ENCODE data around the gene STRA6. TPM values are rescaled to one million over a fixed set of nuclear protein-coding genes. Genes with fewer than 3 reads are reported as not detected.

STRA6 gene
- polyA plus RNA-seq, 1 of the 3 experiments (the other 2 are of a cell fraction) = 27.9 TPM

GRCh38 chr15:74231475-74231874 lies 28.9 kb upstream of the STRA6 start:
- H3K4me1 ChIP-seq (ENCODE audit: control insufficient read depth in 1 of 2, insufficient read depth in 2 of 2, low read depth in 1 of 2, low read length in 1 of 2) = peaks cover 35 to 70% of the 10 kb centered on the region in 2 experiments
- POLR2A ChIA-PET = no interaction called here
- H3K27me3 ChIP-seq (ENCODE audit: insufficient read depth) = no peaks in the 10 kb centered on the region
- 94% methylated on average over 10 of the region's 10 CpGs for WGBS (ENCODE audit: low lambda C conversion rate)
- no peak overlapping the region for H3K9ac ChIP-seq
- H3K4me3 ChIP-seq (ENCODE audit: low read depth in 2 of 2, low read length in 1 of 2) = no peak overlapping the region
- CTCF ChIA-PET = interaction anchor here (1.0 to 5.4 kb wide), 8 partner anchors 8 to 102 kb away, joined by 3 to 35 read pairs (median 4); no protein-coding TSS in a partner anchor
- no peaks in the 10 kb centered on the region for H3K9me2 ChIP-seq
- H2AFZ ChIP-seq (ENCODE audit: low read depth) = no peak overlapping the region
- H4K20me1 ChIP-seq (ENCODE audit: insufficient read depth) = no peaks in the 10 kb centered on the region
- no peaks in the 10 kb centered on the region for H3K36me3 ChIP-seq (replicated peaks in 1 of 2; ENCODE audit: control insufficient read depth in 1 of 2, insufficient read depth in 2 of 2, low read length in 1 of 2)
- H3K79me2 ChIP-seq (ENCODE audit: insufficient read depth) = no peaks in the 10 kb centered on the region
- no peak for DNase-seq
- peak overlapping the region in 1 of 2 experiments; percentile 100; a peak in 2 of 4 replicates for H3K27ac ChIP-seq (ENCODE audit: low read depth in 2 of 2, low read length in 1 of 2)
- H3K4me2 ChIP-seq = no peak overlapping the region
- TF ChIP-seq ELF1 (IDR thresholded peaks at IDR 0.05) = no peak
- TF ChIP-seq JUND (IDR thresholded peaks at IDR 0.05) = no peak
- TF ChIP-seq RXRA (IDR thresholded peaks at IDR 0.05; ENCODE audit: borderline replicate concordance, low read depth) = no peak
- no peak for TF ChIP-seq SMC3 (IDR thresholded peaks at IDR 0.05; ENCODE audit: low read depth, low read length)
- no peak for TF ChIP-seq TEAD4 (IDR thresholded peaks at IDR 0.05; ENCODE audit: borderline replicate concordance, insufficient read depth)
- TF ChIP-seq RAD21 (IDR thresholded peaks at IDR 0.05; ENCODE audit: low read length) = no peak
- no peak for TF ChIP-seq TCF12 (IDR thresholded peaks at IDR 0.05)
- no peak for TF ChIP-seq REST (IDR thresholded peaks at IDR 0.05; ENCODE audit: low read depth, low read length)
- TF ChIP-seq CHD2 (IDR thresholded peaks at IDR 0.05; ENCODE audit: low read length, partially characterized antibody) = no peak
- TF ChIP-seq TAF1 (IDR thresholded peaks at IDR 0.05; ENCODE audit: borderline replicate concordance, low read depth, low read length) = no peak
- TF ChIP-seq ZBTB33 (IDR thresholded peaks at IDR 0.05; ENCODE audit: borderline replicate concordance, low read depth) = no peak
- no peak for TF ChIP-seq GABPA (IDR thresholded peaks at IDR 0.05; ENCODE audit: low read depth)
- no peak for TF ChIP-seq FOXJ3 (CRISPR knock-in tag; IDR thresholded peaks at IDR 0.05)
- no peak for TF ChIP-seq EP300 (IDR thresholded peaks at IDR 0.05; ENCODE audit: borderline replicate concordance in 1 of 2, low read depth in 1 of 2, low read length in 1 of 2)
- TF ChIP-seq IRF3 (IDR thresholded peaks at IDR 0.05; ENCODE audit: low read depth, low read length) = no peak
- H3K9me3 ChIP-seq = no peaks in the 10 kb centered on the region
- peaks cover 10% of the 10 kb centered on the region for H3F3A ChIP-seq (replicated peaks; ENCODE audit: insufficient read depth)
